ENCODE results near the gene PKP4. TPM values are rescaled to one million over a fixed set of nuclear protein-coding genes. Genes with fewer than 3 reads are reported as not detected.
A peak's percentile ranks its signal among the peaks of the same experiment; 100 is the strongest.

PKP4 gene
- total RNA-seq, 1 experiment from 2014 or later: 147 TPM

GRCh38 chr2:158458617-158458920 lies 1.8 kb downstream of the PKP4 start:
- intact Hi-C loops (cut with micrococcal nuclease; ENCODE audit: unreplicated experiment): loop anchor here (1.0 to 5.0 kb wide), 8 partner anchors 44 to 331 kb away; no protein-coding TSS in a partner anchor
- peak overlapping the region; percentile 98 for H3K4me3 Mint-ChIP-seq (ENCODE audit: unreplicated experiment)
- POLR2A ChIA-PET: interaction anchor here (0.7 to 1.3 kb wide), 4 partner anchors 44 to 1157 kb away, joined by 3 to 5 read pairs (median 4); no protein-coding TSS in a partner anchor
- peaks cover 13% of the 10 kb centered on the region for H3K4me1 Mint-ChIP-seq (ENCODE audit: low read depth, unreplicated experiment)
- DNase-seq: no peak
- H3K27me3 Mint-ChIP-seq (ENCODE audit: insufficient read depth, unreplicated experiment): no peaks in the 10 kb centered on the region
- H3K27ac Mint-ChIP-seq (ENCODE audit: unreplicated experiment): peak overlapping the region; percentile 97
- TSS peak; percentile 40 for BruUV-seq (replicated peaks)
- TF ChIP-seq CTCF (IDR thresholded peaks at IDR 0.05; ENCODE audit: insufficient read depth in 1 of 2, low read depth in 1 of 2, low read length in 1 of 2, severe bottlenecking in 1 of 2, unreplicated experiment in 1 of 2): no peak
- H3K9me3 Mint-ChIP-seq (ENCODE audit: unreplicated experiment): no peaks in the 10 kb centered on the region
- Histone ChIP-seq H3K4me3 (ENCODE audit: low read depth, low read length) (peak overlapping the region; percentile 46), H3K9me3 (no peaks in the 10 kb centered on the region), H3K36me3 (ENCODE audit: control insufficient read depth, insufficient read depth, low read length) (no peaks in the 10 kb centered on the region), H3K27me3 (replicated peaks; ENCODE audit: control insufficient read depth, insufficient read depth, low read length) (no peaks in the 10 kb centered on the region), H3K4me1 (peaks cover 31% of the 10 kb centered on the region)
- H3K36me3 Mint-ChIP-seq (ENCODE audit: insufficient read depth, unreplicated experiment): peaks cover 35% of the 10 kb centered on the region
- CTCF ChIA-PET: interaction anchor here (1.2 to 1.4 kb wide), 3 partner anchors 31 to 279 kb away, joined by 3 to 4 read pairs (median 4); no protein-coding TSS in a partner anchor

GRCh38 chr2:158459161-158460003 lies 2.6 kb downstream of the PKP4 start:
- CTCF ChIA-PET: interaction anchor here (1.4 kb wide), 1 partner anchor 30 kb away, joined by 4 read pairs; no protein-coding TSS in a partner anchor
- Mint-ChIP-seq H3K27ac (ENCODE audit: unreplicated experiment) (no peak overlapping the region), H3K4me3 (ENCODE audit: unreplicated experiment) (peak overlapping the region; percentile 98), H3K4me1 (ENCODE audit: low read depth, unreplicated experiment) (peaks cover 7% of the 10 kb centered on the region), H3K27me3 (ENCODE audit: insufficient read depth, unreplicated experiment) (no peaks in the 10 kb centered on the region), H3K36me3 (ENCODE audit: insufficient read depth, unreplicated experiment) (peaks cover 35% of the 10 kb centered on the region), H3K9me3 (ENCODE audit: unreplicated experiment) (no peaks in the 10 kb centered on the region)
- Histone ChIP-seq H3K36me3 (ENCODE audit: control insufficient read depth, insufficient read depth, low read length) (no peaks in the 10 kb centered on the region), H3K4me1 (peaks cover 37% of the 10 kb centered on the region), H3K27me3 (replicated peaks; ENCODE audit: control insufficient read depth, insufficient read depth, low read length) (no peaks in the 10 kb centered on the region), H3K9me3 (no peaks in the 10 kb centered on the region), H3K4me3 (ENCODE audit: low read depth, low read length) (0 out of 2 replicates have a peak overlapping the region, but pooled peaks have one; percentile 4)
- intact Hi-C loops (cut with micrococcal nuclease; ENCODE audit: unreplicated experiment): loop anchor here (2.0 to 5.0 kb wide), 4 partner anchors 45 to 332 kb away; no protein-coding TSS in a partner anchor
- DNase-seq: no peak
- TF ChIP-seq CTCF (IDR thresholded peaks at IDR 0.05; ENCODE audit: insufficient read depth in 1 of 2, low read depth in 1 of 2, low read length in 1 of 2, severe bottlenecking in 1 of 2, unreplicated experiment in 1 of 2): no peak
- BruUV-seq (replicated peaks): no TSS peak
- POLR2A ChIA-PET: no interaction called here

- Histone ChIP-seq H3K4me1 (peaks cover 42% of the 10 kb centered on the region), H3K9me3 (no peaks in the 10 kb centered on the region), H3K27me3 (replicated peaks; ENCODE audit: control insufficient read depth, insufficient read depth, low read length) (no peaks in the 10 kb centered on the region), H3K36me3 (ENCODE audit: control insufficient read depth, insufficient read depth, low read length) (no peaks in the 10 kb centered on the region), H3K4me3 (ENCODE audit: low read depth, low read length) (no peak overlapping the region)
- TF ChIP-seq CTCF (IDR thresholded peaks at IDR 0.05; ENCODE audit: insufficient read depth in 1 of 2, low read depth in 1 of 2, low read length in 1 of 2, severe bottlenecking in 1 of 2, unreplicated experiment in 1 of 2): peak in 1 of 2 experiments; percentile 14
- Mint-ChIP-seq H3K27me3 (ENCODE audit: insufficient read depth, unreplicated experiment) (no peaks in the 10 kb centered on the region), H3K4me3 (ENCODE audit: unreplicated experiment) (peak overlapping the region; percentile 39), H3K27ac (ENCODE audit: unreplicated experiment) (no peak overlapping the region), H3K36me3 (ENCODE audit: insufficient read depth, unreplicated experiment) (peaks cover 35% of the 10 kb centered on the region), H3K4me1 (ENCODE audit: low read depth, unreplicated experiment) (peaks cover 7% of the 10 kb centered on the region), H3K9me3 (ENCODE audit: unreplicated experiment) (no peaks in the 10 kb centered on the region)
- intact Hi-C loops (cut with micrococcal nuclease; ENCODE audit: unreplicated experiment): no loop called here
- no peak for DNase-seq
- CTCF ChIA-PET: no interaction called here
- POLR2A ChIA-PET: no interaction called here
- no TSS peak for BruUV-seq (replicated peaks)
Observed at GRCh38 chr2:158460632-158461297, 4.0 kb downstream of the PKP4 start.
